Activated CD4-positive, alpha-beta T cell treated with anti-CD3 and anti-CD28 coated beads for 48 hours (primary cell): Measurements from ENCODE around the gene PCDHGA12.
A peak's percentile ranks its signal among the peaks of the same experiment; 100 is the strongest.

Experiments
- DNase-seq: peaks from one replicate; pipeline ENCODE4 v3.0.0-alpha.2; 2020

The PCDHGA12 gene

GRCh38 chr5:141441571-141442170 lies 11.4 kb downstream of the PCDHGA12 start:
- no peak for DNase-seq

- DNase-seq: no peak
Observed at GRCh38 chr5:141465351-141465750, 35.0 kb downstream of the PCDHGA12 start.

GRCh38 chr5:141475625-141476131 lies 45.4 kb downstream of the PCDHGA12 start, which contains the start of gene PCDHGC3:
TSS of gene PCDHGC3 (plus strand) at chr5:141475966. CDS start at chr5:141476117, 151 bp downstream.
- peak; percentile 75 for DNase-seq

GRCh38 chr5:141476132-141476911 lies 46.0 kb downstream of the PCDHGA12 start:
- DNase-seq: no peak

GRCh38 chr5:141477044-141477575 lies 46.8 kb downstream of the PCDHGA12 start:
- no peak for DNase-seq

- no peak for DNase-seq
Observed at GRCh38 chr5:141477815-141478214, 47.5 kb downstream of the PCDHGA12 start.

GRCh38 chr5:141478321-141478945 lies 48.1 kb downstream of the PCDHGA12 start:
- no peak for DNase-seq

- DNase-seq: no peak
Observed at GRCh38 chr5:141479776-141480175, 49.5 kb downstream of the PCDHGA12 start.
